Sigmoid colon (tissue), 4 donors: Measurements from ENCODE around the gene LIAS.

Experiments
- EP300 ChIP-seq, 4 donors: sonication (generic); formaldehyde crosslinking; IDR thresholded peaks; one replicate each; pipeline ENCODE4 v1.6.1; 2017; ENCODE audit warnings: antibody characterized with exemption in 4 of 4
- POLR2A ChIP-seq, 2 donors: fragments of 450-650 bp; IDR thresholded peaks; one replicate each; pipeline ENCODE4 v1.6.1; 2016; ENCODE audit warnings: antibody characterized with exemption in 2 of 2, mild to moderate bottlenecking in 2 of 2, moderate library complexity in 2 of 2
- POLR2AphosphoS5 ChIP-seq, 4 donors: sonication (generic); formaldehyde crosslinking; IDR thresholded peaks; one replicate each; pipeline ENCODE4 v1.6.1; 2017; ENCODE audit warnings: antibody characterized with exemption in 4 of 4
- TF ChIP-seq, protein P1 (sequence below), 4 experiments: fragments of 450-650 bp in 3 of 4; fragments of 200-600 bp in 1 of 4; IDR thresholded peaks; one replicate each; pipeline ENCODE4 v1.5.1; 2016 to 2019; ENCODE audit warnings: antibody characterized with exemption in 4 of 4, mild to moderate bottlenecking in 3 of 4, moderate library complexity in 2 of 4

DNA sequence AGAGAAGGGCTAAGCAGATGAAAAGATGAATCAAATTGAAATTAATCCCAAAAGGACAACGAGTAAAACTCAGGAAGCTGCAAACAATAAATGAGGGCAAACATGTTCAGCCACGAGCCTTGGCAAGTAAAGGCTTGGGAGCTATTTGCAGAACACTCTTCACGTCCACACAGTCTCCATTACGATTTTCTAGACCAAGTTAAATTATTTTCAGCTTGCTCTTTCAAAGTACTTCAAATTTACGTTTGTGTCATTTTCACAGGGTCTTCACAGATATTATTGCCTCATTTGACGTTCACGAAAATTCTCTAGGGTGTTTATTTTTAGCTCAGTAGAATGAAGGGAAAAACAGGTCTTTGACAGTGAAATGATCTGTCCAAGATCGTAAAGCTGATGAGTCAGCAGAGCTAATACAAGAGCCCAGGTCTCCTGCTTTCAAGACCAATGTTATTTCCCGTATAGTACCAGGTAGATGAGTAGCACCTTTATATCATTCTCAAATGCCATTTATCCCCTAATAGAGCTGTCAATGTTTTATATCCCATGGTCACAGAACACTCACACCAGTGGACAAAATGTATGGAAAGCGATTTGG lies 31.2 kb upstream of the LIAS start:
- TF ChIP-seq, protein P1, sequence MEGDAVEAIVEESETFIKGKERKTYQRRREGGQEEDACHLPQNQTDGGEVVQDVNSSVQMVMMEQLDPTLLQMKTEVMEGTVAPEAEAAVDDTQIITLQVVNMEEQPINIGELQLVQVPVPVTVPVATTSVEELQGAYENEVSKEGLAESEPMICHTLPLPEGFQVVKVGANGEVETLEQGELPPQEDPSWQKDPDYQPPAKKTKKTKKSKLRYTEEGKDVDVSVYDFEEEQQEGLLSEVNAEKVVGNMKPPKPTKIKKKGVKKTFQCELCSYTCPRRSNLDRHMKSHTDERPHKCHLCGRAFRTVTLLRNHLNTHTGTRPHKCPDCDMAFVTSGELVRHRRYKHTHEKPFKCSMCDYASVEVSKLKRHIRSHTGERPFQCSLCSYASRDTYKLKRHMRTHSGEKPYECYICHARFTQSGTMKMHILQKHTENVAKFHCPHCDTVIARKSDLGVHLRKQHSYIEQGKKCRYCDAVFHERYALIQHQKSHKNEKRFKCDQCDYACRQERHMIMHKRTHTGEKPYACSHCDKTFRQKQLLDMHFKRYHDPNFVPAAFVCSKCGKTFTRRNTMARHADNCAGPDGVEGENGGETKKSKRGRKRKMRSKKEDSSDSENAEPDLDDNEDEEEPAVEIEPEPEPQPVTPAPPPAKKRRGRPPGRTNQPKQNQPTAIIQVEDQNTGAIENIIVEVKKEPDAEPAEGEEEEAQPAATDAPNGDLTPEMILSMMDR (IDR thresholded peaks at IDR 0.05), result no peak
- no peak for TF ChIP-seq POLR2A (IDR thresholded peaks at IDR 0.05)
- no peak for TF ChIP-seq EP300 (IDR thresholded peaks at IDR 0.05)
- TF ChIP-seq POLR2AphosphoS5 (IDR thresholded peaks at IDR 0.05), result no peak
